HEK293T (cell line): ENCODE data around the gene JARID2.

ENCODE experiments used
- CTCF ChIA-PET: fragments of 350-600 bp; formaldehyde crosslinking; extraction: SDS; loops from one replicate; lab custom pipeline; 2021; ENCODE audit warnings: antibody characterized with exemption, inconsistent platforms; lab: Yijun Ruan, JAX
- POLR2A ChIA-PET: fragments of 350-600 bp; formaldehyde crosslinking; extraction: SDS; loops from one replicate; lab custom pipeline; 2020; ENCODE audit warnings: antibody characterized with exemption, inconsistent platforms; lab: Yijun Ruan, JAX
- DNase-seq: peaks from one replicate; pipeline ENCODE4 v3.0.0; 2012; ENCODE audit warnings: mixed read lengths; ENCODE audit errors: extremely low spot score
- ARNT ChIP-seq: fragments of 450-650 bp; IDR thresholded peaks from 2 replicates; pipeline ENCODE4 v1.6.1; 2017; ENCODE audit warnings: mild to moderate bottlenecking
- BHLHE40 ChIP-seq: fragments of 450-650 bp; IDR thresholded peaks from 2 replicates; pipeline ENCODE4 v1.6.1; 2016; ENCODE audit warnings: mild to moderate bottlenecking, moderate library complexity, borderline replicate concordance
- CTBP1 ChIP-seq: fragments of 450-650 bp; IDR thresholded peaks from 2 replicates; pipeline ENCODE4 v1.6.1; 2016; ENCODE audit warnings: borderline replicate concordance
- ELF4 ChIP-seq: fragments of 450-650 bp; IDR thresholded peaks from 2 replicates; pipeline ENCODE4 v1.6.1; 2017; ENCODE audit warnings: antibody characterized with exemption
- FOXA1 ChIP-seq: fragments of 450-650 bp; IDR thresholded peaks from 2 replicates; pipeline ENCODE4 v1.6.1; 2016; ENCODE audit warnings: mild to moderate bottlenecking
- FOXK2 ChIP-seq: fragments of 450-650 bp; IDR thresholded peaks from 2 replicates; pipeline ENCODE4 v1.6.1; 2016; ENCODE audit warnings: mild to moderate bottlenecking
- FOXM1 ChIP-seq: fragments of 450-650 bp; IDR thresholded peaks from 2 replicates; pipeline ENCODE4 v1.6.1; 2017; ENCODE audit warnings: mild to moderate bottlenecking, borderline replicate concordance
- HDGF ChIP-seq: fragments of 450-650 bp; IDR thresholded peaks from 2 replicates; pipeline ENCODE4 v1.6.1; 2017; ENCODE audit warnings: antibody characterized with exemption, borderline replicate concordance
- L3MBTL2 ChIP-seq: fragments of 450-650 bp; conservative IDR thresholded peaks from 2 replicates; pipeline ENCODE4 v1.6.1; 2016; ENCODE audit warnings: mild to moderate bottlenecking
- LEF1 ChIP-seq: fragments of 450-650 bp; IDR thresholded peaks from 2 replicates; pipeline ENCODE4 v1.6.1; 2017; ENCODE audit warnings: mild to moderate bottlenecking, borderline replicate concordance
- NFRKB ChIP-seq: fragments of 450-650 bp; IDR thresholded peaks from 2 replicates; pipeline ENCODE4 v1.6.1; 2016; ENCODE audit warnings: mild to moderate bottlenecking, moderate library complexity
- PKNOX1 ChIP-seq: fragments of 450-650 bp; IDR thresholded peaks from 2 replicates; pipeline ENCODE4 v1.6.1; 2016
- SP1 ChIP-seq: fragments of 450-650 bp; IDR thresholded peaks from 2 replicates; pipeline ENCODE4 v1.6.1; 2017
- SUZ12 ChIP-seq: fragments of 450-650 bp; IDR thresholded peaks from 2 replicates; pipeline ENCODE4 v1.6.1; 2016; ENCODE audit warnings: mild to moderate bottlenecking
- TARDBP ChIP-seq: fragments of 450-650 bp; IDR thresholded peaks from 2 replicates; pipeline ENCODE4 v1.6.1; 2016
- ZNF384 ChIP-seq: fragments of 450-650 bp; IDR thresholded peaks from 2 replicates; pipeline ENCODE4 v1.6.1; 2016

The JARID2 gene

GRCh38 chr6:15343490-15344191 lies 97.8 kb downstream of the JARID2 start:
- TF ChIP-seq FOXA1, result no peak
- no peak for TF ChIP-seq FOXK2
- TF ChIP-seq HDGF, result no peak
- TF ChIP-seq SUZ12, result no peak
- TF ChIP-seq SP1, result no peak
- no peak for TF ChIP-seq ZNF384
- no peak for TF ChIP-seq ARNT
- no peak for TF ChIP-seq NFRKB
- no peak for TF ChIP-seq CTBP1
- TF ChIP-seq L3MBTL2, result no peak
- TF ChIP-seq TARDBP, result no peak
- TF ChIP-seq FOXM1, result no peak
- no peak for TF ChIP-seq ELF4
- TF ChIP-seq BHLHE40, result no peak
- no peak for TF ChIP-seq LEF1
- no peak for TF ChIP-seq PKNOX1
- ChIA-PET CTCF (interaction anchor here (1.0 to 1.4 kb wide), 3 partner anchors 8 to 45 kb away, joined by 3 read pairs; no protein-coding TSS in a partner anchor), POLR2A (no interaction called here)
- no peak for DNase-seq

- TF ChIP-seq HDGF, result no peak
- no peak for TF ChIP-seq ELF4
- no peak for TF ChIP-seq TARDBP
- no peak for TF ChIP-seq LEF1
- TF ChIP-seq NFRKB, result no peak
- no peak for TF ChIP-seq SUZ12
- TF ChIP-seq PKNOX1, result no peak
- no peak for TF ChIP-seq FOXM1
- TF ChIP-seq BHLHE40, result no peak
- TF ChIP-seq ARNT, result no peak
- no peak for TF ChIP-seq FOXK2
- ChIA-PET POLR2A (interaction anchor here (0.9 to 1.0 kb wide), 2 partner anchors 10 to 11 kb away, joined by 3 read pairs; no protein-coding TSS in a partner anchor), CTCF (interaction anchor here (1.0 to 1.2 kb wide), 3 partner anchors 14 to 44 kb away, joined by 3 read pairs; no protein-coding TSS in a partner anchor)
- DNase-seq, result no peak
These were observed 98.3 kb downstream of the JARID2 start for GRCh38 chr6:15344192-15344519.

GRCh38 chr6:15344831-15345230 lies 99.0 kb downstream of the JARID2 start:
- TF ChIP-seq FOXM1, result no peak
- no peak for TF ChIP-seq BHLHE40
- no peak for TF ChIP-seq NFRKB
- TF ChIP-seq FOXA1, result no peak
- no peak for TF ChIP-seq LEF1
- no peak for TF ChIP-seq HDGF
- TF ChIP-seq ELF4, result no peak
- no peak for TF ChIP-seq CTBP1
- TF ChIP-seq FOXK2, result no peak
- no peak for TF ChIP-seq ARNT
- TF ChIP-seq ZNF384, result no peak
- TF ChIP-seq SP1, result no peak
- TF ChIP-seq TARDBP, result no peak
- TF ChIP-seq L3MBTL2, result no peak
- no peak for TF ChIP-seq SUZ12
- no peak for TF ChIP-seq PKNOX1
- ChIA-PET POLR2A (interaction anchor here (0.9 to 1.0 kb wide), 2 partner anchors 10 to 11 kb away, joined by 3 read pairs; no protein-coding TSS in a partner anchor), CTCF (interaction anchor here (1.0 to 1.2 kb wide), 3 partner anchors 14 to 44 kb away, joined by 3 read pairs; no protein-coding TSS in a partner anchor)
- no peak for DNase-seq

- ChIA-PET POLR2A (no interaction called here), CTCF (no interaction called here)
- TF ChIP-seq TARDBP (no peak), ELF4 (no peak), L3MBTL2 (no peak)
- DNase-seq, result no peak
These were observed 100.4 kb downstream of the JARID2 start for GRCh38 chr6:15346315-15346714.

GRCh38 chr6:15348528-15348927 lies 102.7 kb downstream of the JARID2 start:
- TF ChIP-seq FOXM1 (no peak), SUZ12 (no peak), ELF4 (no peak), L3MBTL2 (no peak), SP1 (no peak), FOXA1 (no peak), BHLHE40 (no peak), FOXK2 (no peak), PKNOX1 (no peak), LEF1 (no peak), TARDBP (no peak), NFRKB (no peak), ZNF384 (no peak), ARNT (no peak), CTBP1 (no peak), HDGF (no peak)
- ChIA-PET POLR2A (no interaction called here), CTCF (interaction anchor here (1.4 kb wide), 1 partner anchor 21 kb away, joined by 4 read pairs; no protein-coding TSS in a partner anchor)
- no peak for DNase-seq
